Liver (tissue), 9 donors: ENCODE results near the gene CD9. TPM values are rescaled to one million over a fixed set of nuclear protein-coding genes. Genes with fewer than 3 reads are reported as not detected.

Experiments used
- DNase-seq: peaks from one replicate; pipeline ENCODE4 v3.0.0-alpha.2; 2017; ENCODE audit warnings: low spot score
- H3K27ac ChIP-seq, 2 donors: one replicate each; pipeline ENCODE4 v1.7.0; 2013; ENCODE audit warnings: inconsistent platforms in 2 of 2, low read length in 2 of 2, control low read depth in 1 of 2, low read depth in 1 of 2, mild to moderate bottlenecking in 1 of 2
- H3K27me3 ChIP-seq, 4 donors: one replicate each; pipeline versions ENCODE4 v1.6.1 to v1.7.0; 2013; ENCODE audit warnings: low read length in 3 of 4, inconsistent platforms in 1 of 4, mild to moderate bottlenecking in 1 of 4, moderate library complexity in 1 of 4; ENCODE audit not compliant: control insufficient read depth in 4 of 4, insufficient read depth in 4 of 4
- H3K36me3 ChIP-seq, 4 donors: one replicate each; pipeline versions ENCODE4 v1.6.1 to v1.7.0; 2013; ENCODE audit warnings: low read length in 3 of 4, mild to moderate bottlenecking in 3 of 4, low read depth in 1 of 4, moderate library complexity in 1 of 4; ENCODE audit not compliant: control insufficient read depth in 4 of 4, insufficient read depth in 3 of 4
- H3K4me1 ChIP-seq, 4 donors: one replicate each; pipeline versions ENCODE4 v1.6.1 to v1.7.0; 2013; ENCODE audit warnings: low read length in 3 of 4, mild to moderate bottlenecking in 3 of 4, moderate library complexity in 1 of 4; ENCODE audit not compliant: control insufficient read depth in 4 of 4, insufficient read depth in 4 of 4
- H3K4me3 ChIP-seq, 3 donors: one replicate each; pipeline versions ENCODE4 v1.6.1 to v1.7.0; 2013; ENCODE audit warnings: low read length in 3 of 3, control low read depth in 1 of 3, low read depth in 1 of 3, mild to moderate bottlenecking in 1 of 3
- H3K9ac ChIP-seq, 2 donors: one replicate each; pipeline ENCODE4 v1.7.0; 2013; ENCODE audit warnings: low read length in 2 of 2, mild to moderate bottlenecking in 2 of 2, moderate library complexity in 2 of 2, control low read depth in 1 of 2, low read depth in 1 of 2
- H3K9me3 ChIP-seq, 4 donors: one replicate each; pipeline versions ENCODE4 v1.6.1 to v1.7.0; 2013; ENCODE audit warnings: low read length in 3 of 4; ENCODE audit not compliant: control insufficient read depth in 4 of 4
- ATF3 ChIP-seq: IDR thresholded peaks from 2 replicates; pipeline ENCODE4 v1.6.1; 2016; ENCODE audit warnings: antibody characterized with exemption
- CTCF ChIP-seq: fragments of 150-350 bp; IDR thresholded peaks from 2 replicates; pipeline ENCODE4 v1.5.1; 2017; ENCODE audit warnings: improper control_type of control experiment, low read depth, low read length; ENCODE audit not compliant: missing input control
- EGR1 ChIP-seq, 2 donors: IDR thresholded peaks; 2 replicates each; pipeline ENCODE4 v1.6.1; 2016 to 2018; ENCODE audit warnings: antibody characterized with exemption in 2 of 2, low read depth in 2 of 2
- FOXA2 ChIP-seq: IDR thresholded peaks from 2 replicates; pipeline ENCODE4 v1.6.1; 2016; ENCODE audit warnings: antibody characterized with exemption
- HNF4A ChIP-seq, 2 donors: conservative IDR thresholded peaks; 2 replicates each; pipeline ENCODE4 v1.6.1; 2016; ENCODE audit warnings: antibody characterized with exemption in 2 of 2, mild to moderate bottlenecking in 2 of 2
- JUND ChIP-seq, 2 donors: IDR thresholded peaks; 2 replicates each; pipeline ENCODE4 v1.6.1; 2016; ENCODE audit warnings: antibody characterized with exemption in 2 of 2
- MAX ChIP-seq: IDR thresholded peaks from 2 replicates; pipeline ENCODE4 v1.6.1; 2016; ENCODE audit warnings: antibody characterized with exemption
- NR2F2 ChIP-seq: IDR thresholded peaks from 2 replicates; pipeline ENCODE4 v1.6.1; 2016; ENCODE audit warnings: antibody characterized with exemption
- REST ChIP-seq: IDR thresholded peaks from 2 replicates; pipeline ENCODE4 v1.6.1; 2016; ENCODE audit warnings: antibody characterized with exemption, mild to moderate bottlenecking
- RXRA ChIP-seq, 2 donors: IDR thresholded peaks; 2 replicates each; pipeline ENCODE4 v1.6.1; 2017 to 2018; ENCODE audit warnings: antibody characterized with exemption in 2 of 2, mild to moderate bottlenecking in 1 of 2
- SP1 ChIP-seq: IDR thresholded peaks from 2 replicates; pipeline ENCODE4 v1.6.1; 2018; ENCODE audit warnings: antibody characterized with exemption, mild to moderate bottlenecking
- TAF1 ChIP-seq: conservative IDR thresholded peaks from 2 replicates; pipeline ENCODE4 v1.6.1; 2016; ENCODE audit warnings: antibody characterized with exemption, mild to moderate bottlenecking
- YY1 ChIP-seq: IDR thresholded peaks from 2 replicates; pipeline ENCODE4 v1.6.1; 2016; ENCODE audit warnings: antibody characterized with exemption, mild to moderate bottlenecking
- ZBTB33 ChIP-seq: IDR thresholded peaks from 2 replicates; pipeline ENCODE4 v1.6.1; 2016; ENCODE audit warnings: antibody characterized with exemption
- WGBS: extraction: QIAGEN DNeasy Blood & Tissue Kit; methylation state at CpG from one replicate; pipeline ENCODE4 v1.1.7; 2013; 5-methylcytosine and 5-hydroxymethylcytosine counted together
- polyA plus RNA-seq, 2 donors: library from polyadenylated mRNA; stranded (reverse) in 1 of 2; unstranded in 1 of 2; fragments of 200-250 nt in 1 of 2; fragments of >200 nt in 1 of 2; fragmentation: Nextera tagmentation in 1 of 2; extraction: Ambion mirVana in 1 of 2; gene quantifications; one replicate each; pipeline versions ENCODE4 v1.2.1 to v1.2.3, GENCODE V29; 2013 to 2015
- total RNA-seq, 2 donors: library from RNA; depleted of rRNA; stranded (reverse); fragments of >200 nt; gene quantifications; one replicate each; pipeline ENCODE4 v1.2.3, GENCODE V29; 2014
- donor health status: healthy.
- donor health status: healthy.
- donor health status: healthy.
- donor health status: healthy.
- donor health status: healthy.

The CD9 gene
- total and polyA plus RNA-seq, 4 donors = 18.7 to 65.2 (median 32.4) TPM

- DNase-seq = no peak
- no peaks in the 10 kb centered on the region for H3K9me3 ChIP-seq
- no peaks in the 10 kb centered on the region for H3K27me3 ChIP-seq
- H3K4me1 ChIP-seq = no peaks in the 10 kb centered on the region
- no peak overlapping the region for H3K4me3 ChIP-seq
- H3K36me3 ChIP-seq = no peaks in the 10 kb centered on the region
- 82% methylated on average over 5 of the region's 5 CpGs for WGBS
- TF ChIP-seq SP1 (no peak), NR2F2 (no peak), HNF4A (conservative IDR thresholded peaks at IDR 0.05) (no peak), JUND (IDR thresholded peaks at IDR 0.05) (no peak), FOXA2 (no peak), REST (no peak), ATF3 (no peak), EGR1 (IDR thresholded peaks at IDR 0.05; ENCODE audit: low read depth in 2 of 2) (no peak), ZBTB33 (no peak), MAX (no peak), RXRA (IDR thresholded peaks at IDR 0.05) (no peak)
- H3K27ac ChIP-seq = no peak overlapping the region
- no peak overlapping the region for H3K9ac ChIP-seq
Measured at GRCh38 chr12:6215932-6216494, 15.8 kb downstream of the CD9 start.

GRCh38 chr12:6216581-6216980 is 16.4 kb downstream of the CD9 start:
- no peak overlapping the region for H3K9ac ChIP-seq
- H3K36me3 ChIP-seq = no peaks in the 10 kb centered on the region
- no peaks in the 10 kb centered on the region for H3K27me3 ChIP-seq
- H3K4me3 ChIP-seq = no peak overlapping the region
- no peaks in the 10 kb centered on the region for H3K4me1 ChIP-seq
- 88% methylated on average over 7 of the region's 7 CpGs for WGBS
- TF ChIP-seq TAF1 (no peak), ZBTB33 (no peak), YY1 (no peak), CTCF (no peak), HNF4A (conservative IDR thresholded peaks at IDR 0.05) (no peak)
- no peaks in the 10 kb centered on the region for H3K9me3 ChIP-seq
- no peak overlapping the region for H3K27ac ChIP-seq
- DNase-seq = no peak
